ENCODE results near the gene NRCAM.

NRCAM gene

DNA sequence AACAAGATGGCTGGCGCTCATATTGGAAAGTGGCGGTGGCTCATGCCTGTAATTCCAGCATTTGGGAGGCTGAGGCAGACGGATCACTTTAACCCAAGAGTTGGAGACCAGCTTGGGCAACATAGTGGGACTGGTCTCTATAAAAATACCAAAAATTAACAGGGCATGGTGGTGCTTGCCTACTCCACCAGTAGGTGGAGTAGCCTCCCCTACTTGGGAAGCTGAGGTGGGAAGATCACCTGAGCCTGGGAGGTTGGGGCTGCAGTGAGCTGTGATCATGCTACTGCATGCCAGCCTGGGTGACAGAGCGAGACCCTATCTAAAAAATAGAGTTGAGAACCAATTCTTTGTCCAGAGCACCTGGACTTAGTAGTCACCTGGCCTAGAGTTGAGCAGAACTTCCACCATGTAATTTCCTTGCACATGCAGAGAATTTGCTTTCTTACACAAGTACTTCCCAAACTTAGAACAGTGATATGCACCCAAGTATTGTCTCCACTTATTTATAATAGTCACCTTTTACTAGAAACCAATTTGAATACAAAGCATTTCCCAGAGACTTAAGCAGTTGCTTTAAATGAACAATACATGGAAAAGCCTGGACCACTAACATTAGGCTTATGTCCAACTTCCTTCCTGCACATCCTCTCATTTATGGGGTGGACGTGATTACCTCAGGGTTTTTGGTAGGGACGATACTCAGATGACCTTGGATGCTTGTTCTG, 342.0 kb downstream of the NRCAM start:
- Mint-ChIP-seq H3K4me1 (ENCODE audit: low read depth) (no peaks in the 10 kb centered on the region), H3K4me3 (no peak overlapping the region), H3K36me3 (ENCODE audit: low read depth) (no peaks in the 10 kb centered on the region), H3K9me3 (no peaks in the 10 kb centered on the region), H3K27ac (no peak overlapping the region), H3K27me3 (no peaks in the 10 kb centered on the region)
- intact Hi-C loops (cut with micrococcal nuclease) = no loop called here

DNA sequence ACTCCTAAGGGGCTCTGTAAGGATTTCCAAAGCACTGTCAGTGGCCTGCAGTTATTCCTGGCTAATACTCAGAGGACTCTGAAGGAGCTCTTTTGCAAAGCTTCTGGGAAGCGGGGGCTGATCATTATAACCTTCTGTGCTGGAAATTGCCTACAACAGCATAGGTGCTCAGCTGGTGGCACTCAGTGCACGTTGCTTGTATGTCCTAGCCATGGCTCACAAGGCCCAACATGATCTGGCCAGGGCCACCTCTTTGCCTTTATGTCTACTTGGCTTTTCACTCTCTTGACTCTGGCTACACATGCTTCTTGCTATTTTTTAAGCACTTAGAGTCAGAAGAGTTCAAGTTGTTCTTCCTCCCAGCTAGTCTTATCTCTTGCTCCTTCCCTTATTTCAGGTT, 343.6 kb downstream of the NRCAM start:
- H3K9me3 Mint-ChIP-seq = no peaks in the 10 kb centered on the region
- no peak overlapping the region for H3K27ac Mint-ChIP-seq
- H3K4me3 Mint-ChIP-seq = no peak overlapping the region
- intact Hi-C loops (cut with micrococcal nuclease) = no loop called here
- H3K4me1 Mint-ChIP-seq (ENCODE audit: low read depth) = no peaks in the 10 kb centered on the region
- H3K36me3 Mint-ChIP-seq (ENCODE audit: low read depth) = no peaks in the 10 kb centered on the region
- H3K27me3 Mint-ChIP-seq = no peaks in the 10 kb centered on the region

- no peaks in the 10 kb centered on the region for H3K4me1 Mint-ChIP-seq (ENCODE audit: low read depth)
- H3K27me3 Mint-ChIP-seq = no peaks in the 10 kb centered on the region
- H3K36me3 Mint-ChIP-seq (ENCODE audit: low read depth) = no peaks in the 10 kb centered on the region
- intact Hi-C loops (cut with micrococcal nuclease) = loop anchor here (2.0 kb wide), 1 partner anchor 37 kb away; no protein-coding TSS in a partner anchor
- H3K9me3 Mint-ChIP-seq = no peaks in the 10 kb centered on the region
- H3K27ac Mint-ChIP-seq = no peak overlapping the region
- no peak overlapping the region for H3K4me3 Mint-ChIP-seq
Observed at GRCh38 chr7:108109221-108109908, 346.9 kb downstream of the NRCAM start.

DNA sequence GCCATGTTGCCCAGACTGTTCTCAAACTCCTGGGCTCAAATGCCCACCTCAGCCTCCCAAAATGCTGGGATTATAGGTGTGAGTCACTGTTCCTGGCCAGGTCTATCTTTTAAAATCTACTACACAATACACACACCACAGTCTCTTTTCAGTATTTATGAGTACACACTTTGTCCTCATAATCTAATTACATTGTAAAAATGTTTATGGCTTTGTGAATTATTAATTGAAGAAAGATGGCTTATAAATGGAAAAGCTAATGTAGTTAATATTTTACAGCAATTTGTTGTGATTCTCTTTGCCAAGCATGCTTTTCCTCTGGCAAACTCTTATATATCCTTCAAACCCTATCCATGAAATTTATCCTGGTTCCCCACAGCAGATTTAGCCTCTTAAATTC, 348.1 kb downstream of the NRCAM start:
- Mint-ChIP-seq H3K27ac (no peak overlapping the region), H3K9me3 (no peaks in the 10 kb centered on the region), H3K36me3 (ENCODE audit: low read depth) (no peaks in the 10 kb centered on the region), H3K4me3 (no peak overlapping the region), H3K27me3 (no peaks in the 10 kb centered on the region), H3K4me1 (ENCODE audit: low read depth) (no peaks in the 10 kb centered on the region)
- intact Hi-C loops (cut with micrococcal nuclease) = loop anchor here (2.0 kb wide), 1 partner anchor 39 kb away; no protein-coding TSS in a partner anchor

DNA sequence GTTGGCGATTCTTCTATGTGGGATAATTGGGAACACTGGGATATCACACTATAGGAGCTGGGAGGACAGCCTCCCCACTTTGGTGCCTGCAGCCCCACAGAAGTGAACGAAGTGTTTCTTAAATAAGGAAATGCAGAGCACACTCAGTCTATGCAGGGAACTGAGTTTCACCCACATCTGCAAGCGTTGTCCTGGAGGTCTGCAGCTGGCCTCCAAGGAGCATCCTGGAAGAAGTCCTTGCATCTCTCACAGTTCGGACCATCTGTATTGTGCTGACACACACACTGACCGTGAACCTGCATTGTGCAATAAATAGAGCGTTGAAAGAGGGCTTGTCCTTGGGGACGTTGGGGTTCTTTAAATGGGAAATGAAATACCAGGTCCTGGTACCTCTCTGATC, 351.9 kb downstream of the NRCAM start:
- no peaks in the 10 kb centered on the region for H3K36me3 Mint-ChIP-seq (ENCODE audit: low read depth)
- no peaks in the 10 kb centered on the region for H3K4me1 Mint-ChIP-seq (ENCODE audit: low read depth)
- no peaks in the 10 kb centered on the region for H3K27me3 Mint-ChIP-seq
- H3K9me3 Mint-ChIP-seq = no peaks in the 10 kb centered on the region
- intact Hi-C loops (cut with micrococcal nuclease) = no loop called here
- no peak overlapping the region for H3K4me3 Mint-ChIP-seq
- no peak overlapping the region for H3K27ac Mint-ChIP-seq

DNA sequence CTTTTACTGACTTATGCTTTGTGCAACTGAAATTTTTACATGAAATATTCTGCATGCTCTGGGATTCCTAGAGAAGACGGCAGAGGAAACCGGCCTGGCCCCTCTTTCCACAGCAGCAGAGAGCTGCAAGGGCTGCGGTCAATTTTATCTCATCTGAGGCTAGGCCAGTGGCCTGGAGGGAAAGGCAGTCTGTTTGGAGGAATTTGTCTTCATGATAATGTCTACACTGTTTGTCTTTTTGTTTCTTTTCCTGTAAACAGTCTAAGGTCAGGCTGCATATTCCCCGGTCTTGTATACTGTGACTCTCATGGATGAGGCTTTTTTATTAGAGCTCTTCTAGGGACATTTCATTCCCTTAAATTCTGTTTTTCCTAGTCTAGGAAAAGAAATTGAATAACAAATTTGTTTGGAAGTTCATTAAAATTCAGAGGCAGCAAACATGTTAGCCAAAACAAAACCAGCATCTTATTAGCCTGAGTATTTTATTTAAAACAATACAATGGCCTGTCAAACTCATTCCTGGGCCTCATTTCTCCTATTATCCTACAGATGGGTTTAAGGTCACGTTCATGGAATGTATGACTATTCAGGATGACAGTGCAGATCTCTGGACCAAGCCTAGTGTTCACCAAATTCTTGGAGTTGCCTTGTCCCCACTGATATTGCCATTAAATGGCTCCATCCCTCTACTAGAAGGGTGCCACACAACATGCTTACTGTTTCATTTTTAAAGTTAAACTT, 352.5 kb downstream of the NRCAM start:
- intact Hi-C loops (cut with micrococcal nuclease) = no loop called here
- H3K27me3 Mint-ChIP-seq = peaks cover 3% of the 10 kb centered on the region
- no peaks in the 10 kb centered on the region for H3K36me3 Mint-ChIP-seq (ENCODE audit: low read depth)
- H3K27ac Mint-ChIP-seq = no peak overlapping the region
- no peak overlapping the region for H3K4me3 Mint-ChIP-seq
- H3K4me1 Mint-ChIP-seq (ENCODE audit: low read depth) = no peaks in the 10 kb centered on the region
- H3K9me3 Mint-ChIP-seq = no peaks in the 10 kb centered on the region

GRCh38 chr7:108102671-108103312, 353.4 kb downstream of the NRCAM start:
- peaks cover 3% of the 10 kb centered on the region for H3K27me3 Mint-ChIP-seq
- no peaks in the 10 kb centered on the region for H3K9me3 Mint-ChIP-seq
- H3K4me3 Mint-ChIP-seq = no peak overlapping the region
- H3K27ac Mint-ChIP-seq = no peak overlapping the region
- H3K4me1 Mint-ChIP-seq (ENCODE audit: low read depth) = no peaks in the 10 kb centered on the region
- no peaks in the 10 kb centered on the region for H3K36me3 Mint-ChIP-seq (ENCODE audit: low read depth)
- intact Hi-C loops (cut with micrococcal nuclease) = no loop called here

- Mint-ChIP-seq H3K9me3 (no peaks in the 10 kb centered on the region), H3K4me3 (no peak overlapping the region), H3K27ac (no peak overlapping the region), H3K4me1 (ENCODE audit: low read depth) (no peaks in the 10 kb centered on the region), H3K27me3 (peaks cover 3% of the 10 kb centered on the region), H3K36me3 (ENCODE audit: low read depth) (no peaks in the 10 kb centered on the region)
- intact Hi-C loops (cut with micrococcal nuclease) = no loop called here
Observed at GRCh38 chr7:108101759-108102158, 354.5 kb downstream of the NRCAM start.

GRCh38 chr7:108099713-108100112, 356.5 kb downstream of the NRCAM start:
- no peak overlapping the region for H3K27ac Mint-ChIP-seq

GRCh38 chr7:108097703-108098102, 358.5 kb downstream of the NRCAM start:
- Mint-ChIP-seq H3K36me3 (ENCODE audit: low read depth) (no peaks in the 10 kb centered on the region), H3K27me3 (peaks cover 3% of the 10 kb centered on the region)
- intact Hi-C loops (cut with micrococcal nuclease) = no loop called here

More at GRCh38 chr7:108099713-108100112, 356.5 kb downstream of the NRCAM start:
- peaks cover 3% of the 10 kb centered on the region for H3K27me3 Mint-ChIP-seq
- H3K36me3 Mint-ChIP-seq (ENCODE audit: low read depth) = no peaks in the 10 kb centered on the region
- no peaks in the 10 kb centered on the region for H3K4me1 Mint-ChIP-seq (ENCODE audit: low read depth)
- intact Hi-C loops (cut with micrococcal nuclease) = no loop called here
- no peak overlapping the region for H3K4me3 Mint-ChIP-seq
- no peaks in the 10 kb centered on the region for H3K9me3 Mint-ChIP-seq

More at GRCh38 chr7:108097703-108098102, 358.5 kb downstream of the NRCAM start:
- no peaks in the 10 kb centered on the region for H3K9me3 Mint-ChIP-seq
- no peak overlapping the region for H3K27ac Mint-ChIP-seq
- no peaks in the 10 kb centered on the region for H3K4me1 Mint-ChIP-seq (ENCODE audit: low read depth)
- no peak overlapping the region for H3K4me3 Mint-ChIP-seq

Data from dendritic cell treated with granulocyte-macrophage colony-stimulating factor and Interleukin-4, amounts not matched to agents 40 ng/mL and 50 ng/mL, for 4 days (primary cell).